Muscle of leg (tissue), 11 donors: ENCODE results near the gene TRPV3. TPM values are rescaled to one million over a fixed set of nuclear protein-coding genes. Genes with fewer than 3 reads are reported as not detected.

Experiments used
- DNase-seq: peaks from one replicate; pipeline ENCODE4 v3.0.0; 2013
- H3K27ac ChIP-seq: one replicate; pipeline ENCODE4 v1.5.1; 2013; ENCODE audit warnings: mild to moderate bottlenecking, low read length, control low read depth
- H3K27me3 ChIP-seq: one replicate; pipeline ENCODE4 v1.6.1; 2013; ENCODE audit warnings: low read length; ENCODE audit not compliant: control insufficient read depth, insufficient read depth
- H3K36me3 ChIP-seq: one replicate; pipeline ENCODE4 v1.6.1; 2013; ENCODE audit warnings: low read length; ENCODE audit not compliant: control insufficient read depth, insufficient read depth
- H3K4me1 ChIP-seq: one replicate; pipeline ENCODE4 v1.6.1; 2013; ENCODE audit warnings: low read length; ENCODE audit not compliant: control insufficient read depth, insufficient read depth
- H3K4me3 ChIP-seq: one replicate; pipeline ENCODE4 v1.5.1; 2013; ENCODE audit warnings: low read length, control low read depth
- H3K9me3 ChIP-seq: replicated peaks from 2 replicates; pipeline ENCODE4 v1.6.1; 2013; ENCODE audit warnings: low read depth, low read length; ENCODE audit not compliant: control insufficient read depth
- WGBS: methylation state at CpG from one replicate; pipeline ENCODE4 v1.1.5; 2013; ENCODE audit warnings: missing lambda C conversion rate; ENCODE audit not compliant: insufficient coverage; 5-methylcytosine and 5-hydroxymethylcytosine counted together
- polyA plus RNA-seq, 8 donors: library from polyadenylated mRNA; unstranded; fragments of 120-200 nt; gene quantifications; one replicate each; pipeline versions ENCODE4 v1.2.1 to v1.2.3, GENCODE V29; 2013; ENCODE audit warnings: inconsistent platforms in 1 of 8, low replicate concordance in 1 of 8; ENCODE audit not compliant: insufficient read length in 8 of 8, insufficient read depth in 1 of 8
- total RNA-seq: library from RNA; stranded (reverse); fragments of 120-200 nt; gene quantifications from one replicate; pipeline ENCODE4 v1.2.4, GENCODE V29; 2013

Gene TRPV3
- total and polyA plus RNA-seq, 9 donors: 0.74 to 2.4 (median 1.5) TPM

DNA sequence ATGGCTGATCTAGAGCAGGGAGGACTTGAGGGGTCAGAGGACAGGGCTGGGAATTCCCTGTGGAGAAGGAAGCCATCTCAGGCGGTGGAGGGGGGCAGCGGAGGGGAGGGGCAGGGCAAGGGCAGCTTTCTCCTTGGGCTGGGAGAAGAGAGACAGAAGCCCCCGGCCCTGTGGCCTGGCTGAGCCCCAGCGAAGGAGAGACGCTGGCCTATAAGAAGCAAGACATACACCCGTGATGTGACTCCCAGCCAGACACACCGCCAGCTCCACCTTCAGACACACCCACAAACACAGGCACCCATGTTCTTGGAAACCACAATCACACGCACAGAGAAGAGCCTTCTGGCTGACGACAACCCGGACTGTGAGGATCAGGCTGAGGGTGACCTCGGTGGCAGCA, 10.0 kb downstream of the TRPV3 start:
- Histone ChIP-seq H3K27me3 (no peaks in the 10 kb centered on the region), H3K27ac (no peak overlapping the region), H3K9me3 (no peaks in the 10 kb centered on the region), H3K4me1 (peaks cover 8% of the 10 kb centered on the region), H3K36me3 (no peaks in the 10 kb centered on the region), H3K4me3 (no peak overlapping the region)
- DNase-seq: no peak
- WGBS: 55% methylated on average over 8 of the region's 11 CpGs

DNA sequence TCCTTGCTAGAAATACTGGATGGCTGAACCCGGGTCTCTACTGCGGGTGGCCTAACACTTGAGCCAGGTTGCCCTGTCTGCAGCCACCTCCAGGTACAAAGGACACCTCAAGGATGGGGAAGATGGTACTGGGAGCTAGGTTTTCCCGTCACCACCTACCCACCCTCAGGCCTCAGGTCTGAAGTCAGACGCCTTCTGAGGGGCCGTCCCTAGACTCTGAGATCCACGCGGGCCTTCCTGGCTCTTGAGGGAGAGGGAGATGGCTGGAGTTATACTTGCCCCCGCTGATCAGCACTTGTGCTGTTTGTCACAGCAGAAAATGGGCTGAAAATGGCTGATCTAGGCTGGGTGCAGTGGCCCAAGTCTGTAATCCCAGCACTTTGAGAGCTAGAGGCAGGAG, 10.6 kb downstream of the TRPV3 start:
- H3K27me3 ChIP-seq: no peaks in the 10 kb centered on the region
- H3K27ac ChIP-seq: no peak overlapping the region
- H3K9me3 ChIP-seq: no peaks in the 10 kb centered on the region
- DNase-seq: no peak
- H3K36me3 ChIP-seq: no peaks in the 10 kb centered on the region
- H3K4me3 ChIP-seq: no peak overlapping the region
- H3K4me1 ChIP-seq: peaks cover 8% of the 10 kb centered on the region
- 89% methylated on average over 1 of the region's 8 CpGs for WGBS

- H3K4me3 ChIP-seq: no peak overlapping the region
- no peak overlapping the region for H3K27ac ChIP-seq
- no peak for DNase-seq
- peaks cover 8% of the 10 kb centered on the region for H3K4me1 ChIP-seq
- no peaks in the 10 kb centered on the region for H3K36me3 ChIP-seq
- 93% methylated on average over 3 of the region's 5 CpGs for WGBS
- no peaks in the 10 kb centered on the region for H3K9me3 ChIP-seq
- no peaks in the 10 kb centered on the region for H3K27me3 ChIP-seq
These were observed 11.1 kb downstream of the TRPV3 start for GRCh38 chr17:3546521-3546920.

GRCh38 chr17:3545151-3545550, 12.5 kb downstream of the TRPV3 start:
- no peaks in the 10 kb centered on the region for H3K36me3 ChIP-seq
- no peaks in the 10 kb centered on the region for H3K9me3 ChIP-seq
- WGBS: 46% methylated on average over 6 of the region's 9 CpGs
- H3K4me3 ChIP-seq: no peak overlapping the region
- peaks cover 8% of the 10 kb centered on the region for H3K4me1 ChIP-seq
- no peak overlapping the region for H3K27ac ChIP-seq
- DNase-seq: no peak
- H3K27me3 ChIP-seq: no peaks in the 10 kb centered on the region

DNA sequence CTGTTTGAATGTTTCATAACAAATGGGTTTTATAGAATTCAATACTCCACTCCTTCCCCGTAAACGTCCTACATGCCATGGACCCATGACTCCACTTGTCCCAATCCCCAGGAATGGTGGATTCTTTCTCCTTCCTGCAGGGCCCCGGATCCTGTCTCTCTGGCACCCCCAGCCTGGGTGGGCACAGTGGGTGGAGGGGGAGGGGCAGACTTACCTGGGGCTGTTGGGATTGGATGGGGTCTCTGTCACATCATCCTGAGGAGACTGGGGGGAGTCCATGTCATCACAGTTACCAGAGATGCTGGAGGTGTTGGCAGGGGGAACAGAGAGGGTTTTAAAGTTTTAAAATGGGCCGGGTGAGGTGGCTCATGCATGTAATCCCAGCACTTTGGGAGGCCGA, 13.2 kb downstream of the TRPV3 start:
- Histone ChIP-seq H3K36me3 (no peaks in the 10 kb centered on the region), H3K4me1 (peaks cover 8% of the 10 kb centered on the region), H3K9me3 (no peaks in the 10 kb centered on the region), H3K27ac (no peak overlapping the region), H3K4me3 (no peak overlapping the region), H3K27me3 (no peaks in the 10 kb centered on the region)
- WGBS: 100% methylated on average over 1 of the region's 5 CpGs
- DNase-seq: no peak

- H3K4me3 ChIP-seq: no peak overlapping the region
- DNase-seq: peak; percentile 67
- WGBS: 43% methylated on average over 7 of the region's 10 CpGs
- no peaks in the 10 kb centered on the region for H3K27me3 ChIP-seq
- H3K4me1 ChIP-seq: peaks cover 8% of the 10 kb centered on the region
- no peaks in the 10 kb centered on the region for H3K9me3 ChIP-seq
- H3K36me3 ChIP-seq: no peaks in the 10 kb centered on the region
- no peak overlapping the region for H3K27ac ChIP-seq
These were observed 14.2 kb downstream of the TRPV3 start for GRCh38 chr17:3543453-3543852.

DNA sequence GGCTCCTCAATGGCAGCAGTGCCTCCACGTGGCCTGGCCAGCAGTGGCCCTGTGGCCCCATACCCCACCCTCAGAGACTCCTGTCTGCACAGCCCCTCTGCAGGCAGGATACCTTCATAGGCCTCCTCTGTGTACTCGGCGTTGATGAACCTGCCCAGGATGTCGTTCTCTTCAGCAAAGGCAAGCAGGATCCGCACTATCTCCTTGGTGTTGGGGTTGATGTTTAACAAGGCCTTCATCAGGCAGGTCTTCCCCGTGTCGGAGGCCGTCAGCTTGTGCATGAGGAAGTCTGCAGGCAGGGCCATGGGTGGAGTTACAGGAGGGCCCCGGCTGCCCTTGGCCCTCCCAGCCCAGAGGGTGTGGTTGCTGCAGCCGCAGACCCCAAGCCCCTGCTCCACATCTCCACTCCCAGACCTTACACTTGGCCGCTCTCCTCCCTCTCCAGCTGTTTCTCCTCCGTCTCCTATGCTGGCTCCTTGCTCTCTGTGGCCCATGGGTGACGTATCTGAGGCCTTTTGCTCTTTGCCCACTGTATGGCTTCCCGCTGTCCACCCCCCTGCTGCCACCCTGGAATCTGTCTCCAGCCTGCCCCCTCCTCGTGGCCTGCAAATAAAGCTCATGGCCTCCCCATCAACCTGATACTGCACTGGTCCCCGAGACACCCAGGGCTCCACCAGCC, 15.1 kb downstream of the TRPV3 start:
- H3K36me3 ChIP-seq: no peaks in the 10 kb centered on the region
- 64% methylated on average over 16 of the region's 16 CpGs for WGBS
- H3K9me3 ChIP-seq: no peaks in the 10 kb centered on the region
- peaks cover 8% of the 10 kb centered on the region for H3K4me1 ChIP-seq
- H3K4me3 ChIP-seq: no peak overlapping the region
- H3K27ac ChIP-seq: no peak overlapping the region
- no peak for DNase-seq
- H3K27me3 ChIP-seq: no peaks in the 10 kb centered on the region

DNA sequence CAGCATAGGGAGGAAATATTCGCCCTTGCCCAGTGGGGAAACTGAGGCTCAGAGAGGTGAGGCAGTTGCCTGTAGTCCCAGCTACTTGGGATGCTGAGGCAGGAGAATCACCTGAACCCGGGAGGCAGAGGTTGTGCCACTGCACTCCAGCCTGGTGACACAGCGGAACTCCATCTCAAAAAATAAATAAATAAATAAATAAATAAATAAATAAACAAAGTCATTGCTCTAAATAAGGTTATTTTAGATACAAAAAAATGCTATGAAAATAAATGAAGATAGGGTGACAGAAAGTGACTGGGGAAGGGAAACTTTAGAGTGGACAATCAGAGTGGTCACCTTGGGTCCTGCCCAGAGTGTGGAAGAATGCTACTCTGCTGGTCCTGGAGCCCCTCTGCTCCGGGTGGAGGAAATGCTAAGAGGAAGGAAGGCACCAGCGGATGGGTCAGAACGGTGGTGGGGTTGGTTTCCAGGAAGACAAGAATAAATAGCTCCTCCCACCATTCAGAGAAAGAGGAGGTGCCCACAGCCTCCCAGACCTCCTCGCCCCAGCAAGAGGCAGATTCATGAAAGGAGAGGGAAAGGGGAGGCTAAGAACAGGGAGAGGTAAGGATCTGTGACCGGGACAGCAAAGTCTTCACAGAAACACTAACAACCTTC, 17.6 kb downstream of the TRPV3 start:
- DNase-seq: no peak
- no peaks in the 10 kb centered on the region for H3K36me3 ChIP-seq
- no CpG with 5 or more reads among the region's 8 CpGs for WGBS
- H3K4me3 ChIP-seq: no peak overlapping the region
- H3K4me1 ChIP-seq: peaks cover 15% of the 10 kb centered on the region
- H3K27ac ChIP-seq: no peak overlapping the region
- peaks cover 6% of the 10 kb centered on the region for H3K27me3 ChIP-seq
- H3K9me3 ChIP-seq: no peaks in the 10 kb centered on the region

DNA sequence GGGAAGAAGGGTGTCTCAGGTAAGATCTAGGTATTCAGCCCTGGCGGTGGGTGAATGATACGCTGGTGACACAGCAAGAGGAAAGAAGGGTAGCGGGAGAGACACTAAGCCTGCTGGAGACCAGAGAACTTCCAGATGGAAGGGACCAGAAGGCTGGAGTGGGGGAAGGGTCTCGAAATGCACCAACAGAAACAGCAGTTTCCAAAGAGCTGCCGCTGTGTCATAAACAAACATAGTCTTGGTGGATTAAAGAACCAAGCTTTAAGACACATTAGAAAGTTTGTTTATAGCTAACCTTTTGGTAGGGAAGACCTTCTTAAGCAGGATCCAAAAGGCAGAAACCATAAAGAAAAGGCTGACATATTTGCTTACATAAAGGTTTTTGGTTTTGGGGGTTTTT, 20.9 kb downstream of the TRPV3 start:
- H3K27me3 ChIP-seq: peaks cover 6% of the 10 kb centered on the region
- H3K4me1 ChIP-seq: peaks cover 7% of the 10 kb centered on the region
- H3K27ac ChIP-seq: no peak overlapping the region
- H3K4me3 ChIP-seq: no peak overlapping the region
- DNase-seq: no peak
- no peaks in the 10 kb centered on the region for H3K9me3 ChIP-seq
- WGBS: 87% methylated on average over 3 of the region's 5 CpGs
- no peaks in the 10 kb centered on the region for H3K36me3 ChIP-seq

- peaks cover 15% of the 10 kb centered on the region for H3K4me1 ChIP-seq
- peaks cover 6% of the 10 kb centered on the region for H3K27me3 ChIP-seq
- 2% methylated on average over 37 of the region's 44 CpGs for WGBS
- H3K4me3 ChIP-seq: peak overlapping the region; percentile 51
- no peaks in the 10 kb centered on the region for H3K36me3 ChIP-seq
- H3K9me3 ChIP-seq: no peaks in the 10 kb centered on the region
- H3K27ac ChIP-seq: peak overlapping the region; percentile 55
- peak; percentile 89 for DNase-seq
These were observed 22.2 kb downstream of the TRPV3 start for GRCh38 chr17:3535253-3535995.
